K562 (cell line): ENCODE measurements around the gene OR8K5. TPM values are rescaled to one million over a fixed set of nuclear protein-coding genes. Genes with fewer than 3 reads are reported as not detected.
A peak's percentile ranks its signal among the peaks of the same experiment; 100 is the strongest.

Source experiments
- ATAC-seq: fragments of 200-7000 bp; cut with Tn5 transposase; 3 replicates; pipeline ENCODE4 v1.9.1; 2020; ENCODE audit warnings: moderate library complexity
- BruUV-seq: library from RNA; stranded (reverse); fragments of 400-500 nt; replicated peaks from 2 replicates; lab custom pipeline; 2021; lab: Mats Ljungman, UMichigan
- CTCF ChIA-PET: fragments of 300-600 bp; formaldehyde crosslinking; extraction: SDS; loops from one replicate; lab custom pipeline; 2021; ENCODE audit warnings: low intra/inter-chr PET ratio; lab: Yijun Ruan, JAX
- POLR2A ChIA-PET: fragments of 300-600, 350-650 bp; sonication (Branson Sonifier 250); formaldehyde crosslinking; extraction: SDS; loops from one replicate; lab custom pipeline; 2021; ENCODE audit warnings: antibody characterized with exemption, inconsistent platforms; lab: Yijun Ruan, JAX
- DNase-seq, 4 experiments: peaks; one replicate each; pipeline versions ENCODE4 v3.0.0 to v3.0.0-alpha.2; 2011 to 2018; ENCODE audit warnings: low spot score in 3 of 4, mixed read lengths in 3 of 4; ENCODE audit errors: extremely low read depth in 1 of 4
- FAIRE-seq: peaks from 2 replicates; lab custom pipeline; 2011; peaks lifted over from hg19 to GRCh38; lab: Jason Lieb, UNC
- H2AFZ ChIP-seq: 2 replicates; pipeline ENCODE4 v1.6.0; 2011; ENCODE audit warnings: low read depth, low read length, control low read depth, inconsistent platforms
- H3K27ac ChIP-seq: fragments of 200-600 bp; 3 replicates; pipeline ENCODE4 v1.8.0; 2011; ENCODE audit warnings: low read depth, mild to moderate bottlenecking, control low read depth, inconsistent platforms, low read length, moderate library complexity, mixed read lengths; ENCODE audit errors: extremely low read depth
- H3K27me3 ChIP-seq, 2 experiments: fragments of 300-600 bp in 1 of 2; 2 replicates in 1 of 2; 3 replicates in 1 of 2; pipeline versions ENCODE4 v1.6.0 to v1.8.0; 2011; ENCODE audit warnings: inconsistent platforms in 2 of 2, low read length in 2 of 2, mild to moderate bottlenecking in 1 of 2, mixed read lengths in 1 of 2, moderate library complexity in 1 of 2; ENCODE audit not compliant: control insufficient read depth in 2 of 2, insufficient read depth in 2 of 2
- H3K36me3 ChIP-seq: fragments of 300-600 bp; 3 replicates; pipeline ENCODE4 v1.8.0; 2011; ENCODE audit warnings: mild to moderate bottlenecking, low read length, inconsistent platforms; ENCODE audit not compliant: control insufficient read depth, insufficient read depth
- H3K4me1 ChIP-seq, 2 experiments: fragments of 200-600 bp in 1 of 2; replicated peaks in 1 of 2; 2 replicates in 1 of 2; 3 replicates in 1 of 2; pipeline versions ENCODE4 v1.5.1 to v1.8.0; 2011; ENCODE audit warnings: inconsistent platforms in 2 of 2, low read length in 2 of 2, mild to moderate bottlenecking in 1 of 2, mixed read lengths in 1 of 2, moderate library complexity in 1 of 2; ENCODE audit not compliant: control insufficient read depth in 2 of 2, insufficient read depth in 2 of 2
- H3K4me2 ChIP-seq: 2 replicates; pipeline ENCODE4 v1.6.1; 2011; ENCODE audit warnings: low read length, control low read depth, inconsistent platforms, mixed read lengths; ENCODE audit not compliant: insufficient read depth
- H3K4me3 ChIP-seq: fragments of 200-600 bp; sonication (generic), shearing (Covaris generic); 2 replicates; pipeline ENCODE4 v1.5.1; 2016; ENCODE audit warnings: control low read depth, inconsistent platforms
- H3K79me2 ChIP-seq: fragments of 200-600 bp; 3 replicates; pipeline ENCODE4 v1.8.0; 2011; ENCODE audit warnings: low read length, inconsistent platforms; ENCODE audit not compliant: control insufficient read depth, insufficient read depth
- H3K9ac ChIP-seq, 2 experiments: 2 replicates each; pipeline versions ENCODE4 v1.6.0 to v1.6.1; 2011; ENCODE audit warnings: low read depth in 2 of 2, low read length in 2 of 2, control low read depth in 1 of 2, inconsistent platforms in 1 of 2, mild to moderate bottlenecking in 1 of 2, mixed read lengths in 1 of 2; ENCODE audit not compliant: insufficient read depth in 1 of 2
- H3K9me1 ChIP-seq: one replicate; pipeline ENCODE4 v1.6.0; 2011; ENCODE audit warnings: inconsistent platforms, mild to moderate bottlenecking, low read length, moderate library complexity; ENCODE audit not compliant: control insufficient read depth, insufficient read depth
- H3K9me3 ChIP-seq: replicated peaks from 2 replicates; pipeline ENCODE4 v1.5.1; 2011; ENCODE audit warnings: low read depth, low read length, inconsistent platforms; ENCODE audit not compliant: control insufficient read depth, insufficient read depth
- H4K20me1 ChIP-seq: replicated peaks from 2 replicates; pipeline ENCODE4 v1.6.1; 2011; ENCODE audit warnings: low read length, inconsistent platforms, mixed read lengths; ENCODE audit not compliant: control insufficient read depth, insufficient read depth
- C11orf30 ChIP-seq: fragments of 450-650 bp; IDR thresholded peaks from 2 replicates; pipeline ENCODE4 v1.6.1; 2016; ENCODE audit warnings: low read depth, mild to moderate bottlenecking
- L3MBTL2 ChIP-seq: fragments of 450-650 bp; IDR thresholded peaks from 2 replicates; pipeline ENCODE4 v1.6.1; 2016; ENCODE audit warnings: mild to moderate bottlenecking, moderate library complexity
- MAFF ChIP-seq: IDR thresholded peaks from 2 replicates; pipeline ENCODE4 v1.6.1; 2012; ENCODE audit warnings: low read length, improper control_type of control experiment
- MAFG ChIP-seq: fragments of 450-650 bp; conservative IDR thresholded peaks from 2 replicates; pipeline ENCODE4 v1.6.1; 2016; ENCODE audit warnings: missing genetic modification characterization, missing compliant biosample characterization
- MAFK ChIP-seq: IDR thresholded peaks from 2 replicates; pipeline ENCODE4 v1.6.1; 2011; ENCODE audit warnings: low read length, improper control_type of control experiment
- TEAD4 ChIP-seq, 2 experiments: sonication (generic) in 1 of 2; formaldehyde crosslinking in 1 of 2; IDR thresholded peaks; 2 replicates each; pipeline versions ENCODE4 v1.6.1 to v1.8.0; 2012 to 2022; ENCODE audit warnings: borderline replicate concordance in 1 of 2, inconsistent platforms in 1 of 2, low read length in 1 of 2, mild to moderate bottlenecking in 1 of 2, missing genetic modification reagents in 1 of 2
- ZBTB8A ChIP-seq: fragments of 450-650 bp; IDR thresholded peaks from 2 replicates; pipeline ENCODE4 v1.6.1; 2018; ENCODE audit warnings: mild to moderate bottlenecking, moderate library complexity; ENCODE audit not compliant: partially characterized antibody
- ZNF316 ChIP-seq: fragments of 450-650 bp; IDR thresholded peaks from 2 replicates; pipeline ENCODE4 v1.6.1; 2016
- ZNF347 ChIP-seq: fragments of 450-650 bp; formaldehyde crosslinking; IDR thresholded peaks from 2 replicates; pipeline ENCODE4 v1.4.0; 2020; ENCODE audit warnings: low read depth, mild to moderate bottlenecking, moderate library complexity
- whole genome bisulfite sequencing: fragments of 100-300 bp; shearing (Covaris generic); methylation state at CpG from one replicate; pipeline ENCODE4 v1.1.6; 2016; ENCODE audit warnings: low coverage, mixed read lengths; ENCODE audit not compliant: insufficient coverage; ENCODE audit errors: missing lambda C conversion rate; 5-methylcytosine and 5-hydroxymethylcytosine counted together
- in situ Hi-C: fragments of 300-500 bp; cut with MboI; formaldehyde crosslinking; loops from 4 replicates; pipeline ENCODE4 v1.15.0; 2018; ENCODE audit warnings: inconsistent platforms, mixed read lengths
- intact Hi-C: fragments of 100-400 bp; cut with micrococcal nuclease; formaldehyde crosslinking; loops from 2 replicates; pipeline ENCODE4 v1.14.2; 2022
- polyA plus RNA-seq, 8 experiments: library from polyadenylated mRNA; depleted of rRNA in 4 of 8; stranded (reverse) in 5 of 8; unstranded in 3 of 8; fragments of >200 nt; fragmentation: Nextera tagmentation in 2 of 8; fragmentation: Illumina TruSeq in 1 of 8; extraction: Ambion mirVana in 2 of 8; extraction: Trizol in 1 of 8; gene quantifications; 2 replicates each; pipeline versions ENCODE4 v1.2.1 to v1.2.3, GENCODE V29; 2011 to 2014; ENCODE audit warnings: inconsistent platforms in 1 of 8, missing spikeins in 1 of 8
- total RNA-seq, 7 experiments: library from RNA; depleted of rRNA in 6 of 7; stranded (reverse); fragments of >200 nt in 6 of 7; fragmentation: Illumina TruSeq in 2 of 7; extraction: Trizol in 2 of 7; gene quantifications; 2 replicates each; pipeline versions ENCODE4 v1.2.1 to v1.2.3, GENCODE V29; 2011 to 2021; ENCODE audit warnings: low replicate concordance in 1 of 7
- TF ChIP-seq, protein P1 (sequence below): fragments of 450-650 bp; formaldehyde crosslinking; IDR thresholded peaks from 2 replicates; pipeline ENCODE4 v1.4.0; 2022; ENCODE audit warnings: missing genetic modification characterization
- TF ChIP-seq, protein P2 (sequence below): sonication (generic); formaldehyde crosslinking; IDR thresholded peaks from 2 replicates; pipeline ENCODE4 v1.8.0; 2022; ENCODE audit warnings: mild to moderate bottlenecking, missing genetic modification reagents

OR8K5 gene
- total and polyA plus RNA-seq, 9 of the 15 experiments (the other 6 are each of a cell fraction or from before 2014, with no cell fraction given): not detected

DNA sequence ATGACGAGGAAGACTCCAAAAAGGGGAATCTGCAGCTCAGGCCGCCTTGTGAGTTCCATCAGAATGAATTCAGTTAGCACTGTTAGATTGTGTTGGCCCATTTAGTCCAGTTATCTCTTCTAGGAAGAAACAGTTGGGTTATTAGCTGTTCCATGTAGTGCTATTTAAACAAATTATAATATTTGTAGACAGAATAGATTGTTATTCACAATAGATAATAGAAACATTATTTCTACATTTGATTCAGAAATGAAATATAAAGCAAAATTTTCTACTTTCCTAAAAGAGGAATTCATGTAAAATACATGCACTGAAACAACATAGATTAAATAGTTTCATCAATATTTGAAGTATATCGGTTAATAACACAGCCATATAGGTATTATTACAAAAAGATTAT, at the start of gene OR8K5 (continued):
- no peak for TF ChIP-seq TEAD4 (IDR thresholded peaks at IDR 0.05; ENCODE audit: low read length)
- TF ChIP-seq TEAD4 (CRISPR knock-in tag; IDR thresholded peaks at IDR 0.05; ENCODE audit: borderline replicate concordance): no peak
- no peak for TF ChIP-seq ZBTB8A
- TF ChIP-seq, protein P1, sequence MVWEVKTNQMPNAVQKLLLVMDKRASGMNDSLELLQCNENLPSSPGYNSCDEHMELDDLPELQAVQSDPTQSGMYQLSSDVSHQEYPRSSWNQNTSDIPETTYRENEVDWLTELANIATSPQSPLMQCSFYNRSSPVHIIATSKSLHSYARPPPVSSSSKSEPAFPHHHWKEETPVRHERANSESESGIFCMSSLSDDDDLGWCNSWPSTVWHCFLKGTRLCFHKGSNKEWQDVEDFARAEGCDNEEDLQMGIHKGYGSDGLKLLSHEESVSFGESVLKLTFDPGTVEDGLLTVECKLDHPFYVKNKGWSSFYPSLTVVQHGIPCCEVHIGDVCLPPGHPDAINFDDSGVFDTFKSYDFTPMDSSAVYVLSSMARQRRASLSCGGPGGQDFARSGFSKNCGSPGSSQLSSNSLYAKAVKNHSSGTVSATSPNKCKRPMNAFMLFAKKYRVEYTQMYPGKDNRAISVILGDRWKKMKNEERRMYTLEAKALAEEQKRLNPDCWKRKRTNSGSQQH (CRISPR knock-in tag): no peak
- no peak for TF ChIP-seq L3MBTL2
- TF ChIP-seq ZNF347 (CRISPR knock-in tag): no peak

DNA sequence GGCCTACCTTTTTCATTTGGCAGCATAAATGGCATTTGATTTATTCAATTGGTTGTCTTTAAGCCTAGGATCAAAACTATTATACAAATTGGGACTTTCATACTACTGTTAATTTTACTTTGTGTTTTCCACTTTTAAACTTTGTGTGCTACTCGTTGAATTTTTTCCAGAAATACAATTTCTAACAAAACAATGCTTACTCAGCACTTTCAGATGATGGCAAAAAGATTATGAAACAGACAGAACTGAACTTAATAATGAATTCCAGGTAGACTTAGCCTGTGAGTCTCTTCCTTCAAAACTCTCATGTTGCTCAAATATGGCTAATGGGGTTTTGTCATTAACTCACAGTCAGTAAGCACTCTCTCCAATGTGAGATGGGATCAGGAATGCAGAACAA, 47.7 kb upstream of the OR8K5 start:
- CTCF ChIA-PET: no interaction called here
- FAIRE-seq: no peak

More for the DNA sequence above, 47.7 kb upstream of the OR8K5 start:
- Histone ChIP-seq H3K9me1 (no peaks in the 10 kb centered on the region), H3K79me2 (no peaks in the 10 kb centered on the region), H4K20me1 (no peaks in the 10 kb centered on the region), H3K4me2 (no peak overlapping the region), H3K9me3 (no peaks in the 10 kb centered on the region), H3K36me3 (no peaks in the 10 kb centered on the region), H3K4me3 (no peak overlapping the region), H3K4me1 (no peaks in the 10 kb centered on the region), H3K27me3 (no peaks in the 10 kb centered on the region), H3K27ac (no peak overlapping the region), H2AFZ (no peak overlapping the region), H3K9ac (no peak overlapping the region)
- intact Hi-C loops: no loop called here
- peak; percentile 86 for TF ChIP-seq MAFG
- TF ChIP-seq, protein P2, sequence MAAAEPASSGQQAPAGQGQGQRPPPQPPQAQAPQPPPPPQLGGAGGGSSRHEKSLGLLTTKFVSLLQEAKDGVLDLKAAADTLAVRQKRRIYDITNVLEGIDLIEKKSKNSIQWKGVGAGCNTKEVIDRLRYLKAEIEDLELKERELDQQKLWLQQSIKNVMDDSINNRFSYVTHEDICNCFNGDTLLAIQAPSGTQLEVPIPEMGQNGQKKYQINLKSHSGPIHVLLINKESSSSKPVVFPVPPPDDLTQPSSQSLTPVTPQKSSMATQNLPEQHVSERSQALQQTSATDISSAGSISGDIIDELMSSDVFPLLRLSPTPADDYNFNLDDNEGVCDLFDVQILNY (CRISPR knock-in tag): no peak
- TF ChIP-seq ZNF316: peak; percentile 85
- TF ChIP-seq MAFK: peak; percentile 96
- peak; percentile 94 for TF ChIP-seq MAFF
- peak; percentile 73; the same call in 1 of the 2 replicates for TF ChIP-seq C11orf30
- DNase-seq (no peak), ATAC-seq (no peak)
- no TSS peak for BruUV-seq
- POLR2A ChIA-PET: no interaction called here
- WGBS: 0% methylated on average over 1 of the region's 1 CpG
- in situ Hi-C loops: no loop called here
